IMR-90 (cell line): Measurements from ENCODE around the gene MT1E. TPM values are rescaled to one million over a fixed set of nuclear protein-coding genes. Genes with fewer than 3 reads are reported as not detected.

Experiments used
- ATAC-seq: fragments of 200-7000 bp; cut with Tn5 transposase; 2 replicates; pipeline ENCODE4 v1.9.1; 2020; ENCODE audit warnings: low read depth, mild to moderate bottlenecking, moderate library complexity
- BruUV-seq: library from RNA; stranded (reverse); fragments of 400-500 nt; replicated peaks from 2 replicates; lab custom pipeline; 2021; lab: Mats Ljungman, UMichigan
- CTCF ChIA-PET: fragments of 300-600 bp; formaldehyde crosslinking; extraction: SDS; loops from one replicate; lab custom pipeline; 2021; ENCODE audit warnings: antibody characterized with exemption; lab: Yijun Ruan, JAX
- POLR2A ChIA-PET: fragments of 300-600 bp; sonication (Branson Sonifier 250); formaldehyde crosslinking; loops from one replicate; lab custom pipeline; 2022; ENCODE audit warnings: antibody characterized with exemption; ENCODE audit not compliant: unreplicated experiment; lab: Charles Lee
- DNase-seq: peaks from one replicate; pipeline ENCODE4 v3.0.0; 2013
- H2AFZ ChIP-seq: replicated peaks from 2 replicates; pipeline ENCODE3; 2013; ENCODE audit warnings: low read length, mild to moderate bottlenecking; ENCODE audit not compliant: poor library complexity
- H2AK5ac ChIP-seq: 2 replicates; pipeline ENCODE4 v1.6.1; 2013; ENCODE audit warnings: low read depth, low read length, inconsistent platforms
- H2AK9ac ChIP-seq: replicated peaks from 2 replicates; pipeline ENCODE3; 2013; ENCODE audit warnings: mild to moderate bottlenecking, low read depth, low read length, moderate library complexity; ENCODE audit not compliant: poor library complexity
- H2BK120ac ChIP-seq: 2 replicates; pipeline ENCODE4 v1.6.1; 2013; ENCODE audit warnings: low read depth, low read length, inconsistent platforms
- H2BK15ac ChIP-seq: 3 replicates; pipeline ENCODE4 v1.6.1; 2013; ENCODE audit warnings: low read depth, low read length, inconsistent platforms
- H2BK20ac ChIP-seq: 2 replicates; pipeline ENCODE4 v1.6.1; 2013; ENCODE audit warnings: low read depth, mild to moderate bottlenecking, inconsistent platforms, low read length, moderate library complexity
- H2BK5ac ChIP-seq: 2 replicates; pipeline ENCODE4 v1.6.1; 2013; ENCODE audit warnings: mild to moderate bottlenecking, low read depth, low read length, inconsistent platforms; ENCODE audit not compliant: poor library complexity, severe bottlenecking
- H3K14ac ChIP-seq: replicated peaks from 2 replicates; pipeline ENCODE4 v1.6.1; 2013; ENCODE audit warnings: low read depth, low read length, inconsistent platforms
- H3K18ac ChIP-seq: 2 replicates; pipeline ENCODE4 v1.6.1; 2013; ENCODE audit warnings: low read depth, low read length, control low read depth
- H3K23ac ChIP-seq: 2 replicates; pipeline ENCODE4 v1.6.1; 2013; ENCODE audit warnings: low read depth, low read length, inconsistent platforms
- H3K27ac ChIP-seq: 2 replicates; pipeline ENCODE4 v1.5.1; 2013; ENCODE audit warnings: mild to moderate bottlenecking, control low read depth, low read length; ENCODE audit not compliant: insufficient read depth
- H3K27me3 ChIP-seq: 2 replicates; pipeline ENCODE4 v1.6.1; 2013; ENCODE audit warnings: low read length; ENCODE audit not compliant: control insufficient read depth, insufficient read depth
- H3K36me3 ChIP-seq: 2 replicates; pipeline ENCODE4 v1.6.1; 2013; ENCODE audit warnings: low read length, mixed read lengths; ENCODE audit not compliant: control insufficient read depth, insufficient read depth
- H3K4ac ChIP-seq: 2 replicates; pipeline ENCODE4 v1.6.1; 2013; ENCODE audit warnings: low read depth, low read length, inconsistent platforms
- H3K4me1 ChIP-seq: 2 replicates; pipeline ENCODE4 v1.6.1; 2013; ENCODE audit warnings: low read length, mixed read lengths; ENCODE audit not compliant: control insufficient read depth, insufficient read depth
- H3K4me2 ChIP-seq: 2 replicates; pipeline ENCODE4 v1.6.1; 2013; ENCODE audit warnings: low read depth, mild to moderate bottlenecking, control low read depth, low read length, moderate library complexity
- H3K4me3 ChIP-seq: 2 replicates; pipeline ENCODE4 v1.5.1; 2013; ENCODE audit warnings: low read depth, mild to moderate bottlenecking, control low read depth, low read length, moderate library complexity; ENCODE audit not compliant: insufficient read depth
- H3K56ac ChIP-seq: 2 replicates; pipeline ENCODE4 v1.6.1; 2013; ENCODE audit warnings: low read length, inconsistent platforms; ENCODE audit not compliant: insufficient read depth; ENCODE audit errors: extremely low read depth
- H3K79me1 ChIP-seq, 2 experiments: 2 replicates each; pipeline ENCODE4 v1.6.1; 2013; ENCODE audit warnings: low read length in 2 of 2, inconsistent platforms in 1 of 2, low read depth in 1 of 2
- H3K9ac ChIP-seq: 2 replicates; pipeline ENCODE4 v1.6.1; 2013; ENCODE audit warnings: low read depth, low read length, control low read depth
- H3K9me1 ChIP-seq: 2 replicates; pipeline ENCODE4 v1.6.1; 2013; ENCODE audit warnings: low read length, inconsistent platforms; ENCODE audit not compliant: insufficient read depth
- H3K9me3 ChIP-seq: 2 replicates; pipeline ENCODE4 v1.6.1; 2013; ENCODE audit warnings: low read length; ENCODE audit not compliant: control insufficient read depth, insufficient read depth
- H4K20me1 ChIP-seq: 2 replicates; pipeline ENCODE4 v1.6.1; 2013; ENCODE audit warnings: low read length, inconsistent platforms; ENCODE audit not compliant: insufficient read depth
- H4K5ac ChIP-seq: 2 replicates; pipeline ENCODE4 v1.6.1; 2013; ENCODE audit warnings: mild to moderate bottlenecking, low read depth, low read length, control low read depth
- H4K8ac ChIP-seq, 2 experiments: 2 replicates each; pipeline ENCODE4 v1.6.1; 2013; ENCODE audit warnings: low read depth in 2 of 2, low read length in 2 of 2, control low read depth in 1 of 2, inconsistent platforms in 1 of 2
- H4K91ac ChIP-seq: 2 replicates; pipeline ENCODE4 v1.6.1; 2013; ENCODE audit warnings: low read depth, low read length, inconsistent platforms; ENCODE audit not compliant: insufficient read depth
- CHD1 ChIP-seq: IDR thresholded peaks from 2 replicates; pipeline ENCODE4 v1.6.1; 2012; ENCODE audit warnings: low read depth, low read length, improper control_type of control experiment
- SMC3 ChIP-seq: fragments of 150-350 bp; IDR thresholded peaks from 2 replicates; pipeline ENCODE4 v1.6.1; 2016; ENCODE audit warnings: low read depth, mild to moderate bottlenecking, antibody characterized with exemption, low read length, moderate library complexity
- WGBS, 2 experiments: methylation state at CpG; one replicate each; pipeline versions ENCODE4 v1.1.5 to v1.1.7; 2013; ENCODE audit warnings: missing lambda C conversion rate in 2 of 2; ENCODE audit not compliant: insufficient read length in 1 of 2; ENCODE audit errors: extremely low coverage in 2 of 2; 5-methylcytosine and 5-hydroxymethylcytosine counted together
- dilution Hi-C: fragments of 300-500 bp; cut with HindIII; formaldehyde crosslinking; loops from one replicate; pipeline ENCODE4 v1.14.3; 2018; ENCODE audit warnings: low sequenced_read_pairs; ENCODE audit not compliant: unreplicated experiment
- in situ Hi-C: fragments of 300-500 bp; cut with MboI; formaldehyde crosslinking; loops from 3 replicates; pipeline ENCODE4 v1.14.3; 2019; ENCODE audit warnings: low sequenced_read_pairs, inconsistent platforms, mixed read lengths
- intact Hi-C: fragments of 100-400 bp; cut with micrococcal nuclease; formaldehyde crosslinking; loops from 2 replicates; pipeline ENCODE4 v1.10.0; 2022
- polyA plus RNA-seq, 3 experiments: library from polyadenylated mRNA; depleted of rRNA; stranded (reverse); fragments of >200 nt; gene quantifications; 2 replicates each; pipeline ENCODE4 v1.2.3, GENCODE V29; 2012; ENCODE audit warnings: low replicate concordance in 1 of 3
- total RNA-seq: library from RNA; depleted of rRNA; stranded (reverse); fragments of >200 nt; gene quantifications from 2 replicates; pipeline ENCODE4 v1.2.3, GENCODE V29; 2012

Gene MT1E
- total and polyA plus RNA-seq, 2 of the 4 experiments (the other 2 are of a cell fraction): 137 to 821 TPM

- in situ Hi-C loops (no loop called here), intact Hi-C loops (no loop called here), dilution Hi-C loops (no loop called here)
- Histone ChIP-seq H2BK120ac (no peak overlapping the region), H3K4ac (no peak overlapping the region), H3K9ac (no peak overlapping the region), H3K56ac (no peak overlapping the region), H3K4me1 (no peaks in the 10 kb centered on the region), H3K27ac (no peak overlapping the region), H2BK20ac (no peak overlapping the region), H4K20me1 (no peaks in the 10 kb centered on the region; the same call in 1 of the 2 replicates), H3K18ac (no peak overlapping the region), H3K9me3 (0 out of 2 replicates have a peak, but pooled peaks cover 2% of the 10 kb centered on the region), H2BK5ac (no peak overlapping the region), H2AFZ (no peak overlapping the region), H2AK5ac (no peak overlapping the region), H3K36me3 (no peaks in the 10 kb centered on the region), H4K91ac (no peak overlapping the region), H4K8ac (no peak overlapping the region), H3K23ac (no peak overlapping the region), H3K4me2 (no peak overlapping the region), H2AK9ac (no peak overlapping the region), H3K14ac (no peak overlapping the region), H2BK15ac (no peak overlapping the region), H3K4me3 (no peak overlapping the region), H3K79me1 (no peaks in the 10 kb centered on the region), H3K27me3 (peaks cover 91% of the 10 kb centered on the region), H4K5ac (no peak overlapping the region), H3K9me1 (0 out of 2 replicates have a peak, but pooled peaks cover 3% of the 10 kb centered on the region)
- WGBS, 2 experiments: 51% methylated on average over 3 of the region's 5 CpGs; no CpG with 5 or more reads in 1 of the 2 experiments
- BruUV-seq: no TSS peak
- CTCF ChIA-PET: no interaction called here
- no peak for ATAC-seq
- POLR2A ChIA-PET: no interaction called here
- no peak for DNase-seq
- TF ChIP-seq CHD1 (no peak), SMC3 (no peak)
Measured at GRCh38 chr16:56643833-56644232, 18.3 kb downstream of the MT1E start.
